B cell (primary cell): ENCODE data around the gene SLC6A18.

Experiments used
- CTCF ChIP-seq: fragments of 200-600 bp; IDR thresholded peaks from one replicate; pipeline ENCODE4 v1.8.0; 2022; ENCODE audit warnings: antibody characterized with exemption, mild to moderate bottlenecking
- EZH2 ChIP-seq: IDR thresholded peaks from 2 replicates; pipeline ENCODE4 v1.6.1; 2012; ENCODE audit warnings: borderline replicate concordance, low read depth, mild to moderate bottlenecking, moderate library complexity, low read length; ENCODE audit not compliant: insufficient read depth, poor library complexity, severe bottlenecking

GRCh38 chr5:1280177-1281037, 55.2 kb downstream of the SLC6A18 start:
- TF ChIP-seq CTCF (no peak), EZH2 (no peak)
